Measurements from ENCODE around the gene ZNF20. TPM values are rescaled to one million over a fixed set of nuclear protein-coding genes. Genes with fewer than 3 reads are reported as not detected.

The ZNF20 gene
- polyA plus RNA-seq, 1 donor (not counting 4 experiments of a cell fraction or from before 2014, with no cell fraction given): 2.4 TPM

- H3K4me1 ChIP-seq (ENCODE audit: control insufficient read depth, extremely low read depth, insufficient read depth, low read length): peaks cover 3% of the 10 kb centered on the region
- H3K9ac ChIP-seq (ENCODE audit: control insufficient read depth, extremely low read depth, insufficient read depth, low read length): no peak overlapping the region
- no peaks in the 10 kb centered on the region for H3K36me3 ChIP-seq (ENCODE audit: control insufficient read depth in 2 of 2, extremely low read depth in 1 of 2, insufficient read depth in 2 of 2, low read length in 2 of 2)
- no peak overlapping the region for H3K27ac ChIP-seq (ENCODE audit: control insufficient read depth, insufficient read depth, low read length)
- H3K9me3 ChIP-seq (ENCODE audit: control insufficient read depth, low read depth, low read length): peaks cover 1% of the 10 kb centered on the region
- no peaks in the 10 kb centered on the region for H3K9me1 ChIP-seq (ENCODE audit: control insufficient read depth, extremely low read depth, insufficient read depth, low read length)
- FAIRE-seq (no peak), DNase-seq (ENCODE audit: low read depth, low spot score) (no peak)
- H3K4me2 ChIP-seq (ENCODE audit: control insufficient read depth, extremely low read depth, insufficient read depth, low read depth, low read length): no peak overlapping the region
- TF ChIP-seq EZH2 (IDR thresholded peaks at IDR 0.05; ENCODE audit: low read length) (no peak), CTCF (optimal IDR thresholded peaks at IDR 0.05 in 1 of 3, IDR thresholded peaks at IDR 0.05 in 1 of 3, conservative IDR thresholded peaks at IDR 0.05 in 1 of 3; ENCODE audit: extremely low read depth in 1 of 3, insufficient read depth in 2 of 3, low read length in 3 of 3) (no peak)
- no peak overlapping the region for H2AFZ ChIP-seq (ENCODE audit: control insufficient read depth, low read length)
- H3K27me3 ChIP-seq (ENCODE audit: control insufficient read depth, extremely low read depth, insufficient read depth, low read length): no peaks in the 10 kb centered on the region
- dilution Hi-C loops (cut with MboI; ENCODE audit: extremely low pct_ligation_motif_present, low sequenced_read_pairs): no loop called here
- H4K20me1 ChIP-seq (ENCODE audit: control insufficient read depth, extremely low read depth, insufficient read depth, low read length): no peaks in the 10 kb centered on the region
- H3K4me3 ChIP-seq (ENCODE audit: control insufficient read depth in 2 of 3, extremely low read depth in 1 of 3, insufficient read depth in 2 of 3, low read depth in 1 of 3, low read length in 3 of 3): no peak overlapping the region
- H3K79me2 ChIP-seq (ENCODE audit: control insufficient read depth, insufficient read depth, low read length): no peaks in the 10 kb centered on the region
Observed at GRCh38 chr19:12093777-12094176, 46.4 kb downstream of the ZNF20 start.

GRCh38 chr19:12092956-12093355, 47.2 kb downstream of the ZNF20 start:
- peak overlapping the region; percentile 77 for H3K4me2 ChIP-seq (ENCODE audit: control insufficient read depth, extremely low read depth, insufficient read depth, low read depth, low read length)

More at GRCh38 chr19:12092956-12093355, 47.2 kb downstream of the ZNF20 start:
- Histone ChIP-seq H3K9me3 (ENCODE audit: control insufficient read depth, low read depth, low read length) (no peaks in the 10 kb centered on the region), H2AFZ (ENCODE audit: control insufficient read depth, low read length) (peak overlapping the region; percentile 90), H3K9me1 (ENCODE audit: control insufficient read depth, extremely low read depth, insufficient read depth, low read length) (no peaks in the 10 kb centered on the region), H3K4me3 (ENCODE audit: control insufficient read depth in 2 of 3, extremely low read depth in 1 of 3, insufficient read depth in 2 of 3, low read depth in 1 of 3, low read length in 3 of 3) (peak overlapping the region; percentile 51 to 73 (median 72)), H3K79me2 (ENCODE audit: control insufficient read depth, insufficient read depth, low read length) (no peaks in the 10 kb centered on the region), H3K27me3 (ENCODE audit: control insufficient read depth, extremely low read depth, insufficient read depth, low read length) (no peaks in the 10 kb centered on the region), H3K36me3 (ENCODE audit: control insufficient read depth in 2 of 2, extremely low read depth in 1 of 2, insufficient read depth in 2 of 2, low read length in 2 of 2) (no peaks in the 10 kb centered on the region), H3K9ac (ENCODE audit: control insufficient read depth, extremely low read depth, insufficient read depth, low read length) (peak overlapping the region; percentile 64), H3K4me1 (ENCODE audit: control insufficient read depth, extremely low read depth, insufficient read depth, low read length) (peaks cover 3% of the 10 kb centered on the region), H4K20me1 (ENCODE audit: control insufficient read depth, extremely low read depth, insufficient read depth, low read length) (no peaks in the 10 kb centered on the region), H3K27ac (ENCODE audit: control insufficient read depth, insufficient read depth, low read length) (no peak overlapping the region)
- dilution Hi-C loops (cut with MboI; ENCODE audit: extremely low pct_ligation_motif_present, low sequenced_read_pairs): no loop called here
- no peak for TF ChIP-seq EZH2 (IDR thresholded peaks at IDR 0.05; ENCODE audit: low read length)
- no peak for TF ChIP-seq CTCF (optimal IDR thresholded peaks at IDR 0.05 in 1 of 3, IDR thresholded peaks at IDR 0.05 in 1 of 3, conservative IDR thresholded peaks at IDR 0.05 in 1 of 3; ENCODE audit: extremely low read depth in 1 of 3, insufficient read depth in 2 of 3, low read length in 3 of 3)
- FAIRE-seq: no peak
- no peak for DNase-seq (ENCODE audit: low read depth, low spot score)

All from keratinocyte (primary cell).